Amygdala (tissue), 56 donors: Measurements from ENCODE around the gene MYCBPAP.

ENCODE experiments used
- DNase-seq, 56 donors: peaks; one replicate each; lab custom pipeline; 2025; lab: John Stamatoyannopoulos, UW

MYCBPAP gene

DNA sequence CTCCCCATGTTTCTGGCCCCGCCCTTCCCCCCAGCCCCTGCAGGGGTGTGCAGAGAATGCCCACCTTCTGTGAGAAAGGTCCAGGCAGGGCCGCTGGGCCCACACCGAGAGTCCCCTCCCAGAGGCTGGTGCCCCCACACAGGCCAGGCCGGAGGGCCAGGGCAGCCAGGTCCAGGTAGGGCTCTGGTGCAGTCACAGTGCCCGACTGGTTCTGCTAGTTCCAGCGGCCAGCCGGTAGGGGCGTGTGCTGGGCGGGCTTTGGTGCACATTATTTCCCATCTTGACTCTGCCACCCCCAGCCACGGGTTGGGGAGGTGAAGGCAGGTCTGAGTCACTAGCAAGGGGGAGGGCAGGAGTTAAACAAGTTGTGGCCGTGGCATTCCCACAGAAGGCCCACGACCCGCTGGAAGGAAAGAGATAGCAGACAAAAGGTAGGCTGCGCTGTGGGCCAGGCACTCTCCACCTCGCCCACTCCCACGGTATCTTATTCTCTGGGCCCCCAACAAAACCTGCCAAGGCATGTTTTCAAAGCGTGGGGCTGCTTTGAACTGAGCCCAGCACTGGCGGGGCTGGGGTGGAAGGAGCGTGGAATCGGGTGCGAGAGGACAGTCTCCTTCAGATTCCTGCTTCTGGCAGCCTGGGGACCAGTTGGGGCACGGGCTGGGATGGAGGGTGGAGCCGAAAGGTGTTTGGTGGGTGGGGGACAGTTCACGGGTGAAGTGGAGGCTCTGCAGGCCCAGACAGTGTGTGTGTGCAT is 26.2 kb downstream of the MYCBPAP start:
- DNase-seq = no peak

DNA sequence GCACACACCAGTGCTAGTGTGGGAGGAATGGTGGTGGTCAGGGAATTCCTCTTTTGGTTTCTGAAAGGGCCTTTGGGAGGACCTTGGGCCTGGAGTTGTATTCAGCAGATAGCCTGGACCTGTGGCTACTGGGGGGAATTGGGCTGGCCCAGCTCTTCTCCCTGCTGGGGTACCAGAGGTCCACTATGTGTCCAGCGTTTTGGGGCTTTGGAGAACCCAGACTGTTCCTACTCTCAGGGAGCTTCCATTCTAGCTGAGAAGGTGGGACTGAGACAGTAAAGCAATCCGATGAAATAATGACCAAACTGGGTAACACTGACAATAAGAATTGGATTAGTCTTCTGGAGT is 26.7 kb downstream of the MYCBPAP start:
- no peak for DNase-seq

DNA sequence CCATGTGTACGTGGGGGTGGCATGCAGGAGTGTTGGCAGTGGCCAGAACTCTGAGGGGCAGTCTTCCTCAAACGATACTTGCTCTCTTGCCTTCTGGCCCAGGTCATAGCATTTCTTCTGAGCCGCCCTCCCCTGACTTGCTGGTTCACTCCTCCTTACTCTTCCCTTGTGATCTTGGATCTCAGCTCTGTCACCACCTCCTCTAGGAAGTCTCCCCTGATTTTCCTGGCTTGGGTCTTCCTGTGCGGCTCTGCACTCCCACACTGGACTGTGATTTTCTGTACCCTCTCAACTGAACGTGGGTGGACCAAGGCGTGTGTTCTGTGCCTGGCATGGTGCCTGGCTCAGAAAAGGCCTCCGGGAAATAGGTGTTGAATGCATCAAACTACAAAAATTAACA is 27.2 kb downstream of the MYCBPAP start:
- DNase-seq = peak in 2 of 56 donors; percentile 3 to 26

DNA sequence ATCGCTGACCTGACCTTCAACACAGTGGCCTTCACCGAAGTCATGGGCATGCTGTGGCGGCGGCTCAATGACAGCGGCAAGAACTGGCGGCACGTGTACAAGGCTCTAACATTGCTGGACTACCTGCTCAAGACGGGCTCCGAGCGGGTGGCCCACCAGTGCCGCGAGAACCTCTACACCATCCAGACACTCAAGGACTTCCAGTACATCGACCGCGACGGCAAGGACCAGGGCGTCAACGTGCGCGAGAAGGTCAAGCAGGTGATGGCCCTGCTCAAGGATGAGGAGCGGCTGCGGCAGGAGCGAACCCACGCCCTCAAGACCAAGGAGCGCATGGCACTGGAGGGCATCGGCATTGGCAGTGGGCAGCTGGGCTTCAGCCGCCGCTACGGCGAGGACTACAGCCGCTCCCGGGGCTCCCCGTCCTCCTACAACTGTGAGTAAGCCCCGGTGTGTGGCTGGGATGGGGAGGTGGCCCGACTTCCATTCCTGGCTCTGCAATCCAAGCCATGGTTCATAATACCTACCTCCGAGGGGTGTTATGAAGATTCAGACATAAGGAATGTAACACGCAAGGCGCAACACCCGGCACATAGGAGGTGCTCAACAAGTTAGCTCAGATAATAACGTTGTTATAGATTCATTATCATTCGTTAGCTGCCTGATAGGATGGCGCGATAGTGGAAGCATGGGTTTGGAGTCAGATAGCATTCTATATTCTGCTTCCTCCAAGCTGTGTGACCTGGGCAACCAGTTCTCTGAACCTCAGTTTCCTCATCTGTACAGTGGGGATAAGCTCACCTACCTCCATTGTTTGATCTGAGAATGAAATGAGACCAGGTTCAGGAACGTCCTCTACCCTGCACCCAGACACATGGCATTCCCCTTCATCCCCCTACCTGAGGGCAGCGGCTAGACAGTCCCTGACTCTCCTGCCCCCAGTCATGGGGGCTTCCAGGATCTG is 28.7 kb downstream of the MYCBPAP start:
- no peak for DNase-seq

DNA sequence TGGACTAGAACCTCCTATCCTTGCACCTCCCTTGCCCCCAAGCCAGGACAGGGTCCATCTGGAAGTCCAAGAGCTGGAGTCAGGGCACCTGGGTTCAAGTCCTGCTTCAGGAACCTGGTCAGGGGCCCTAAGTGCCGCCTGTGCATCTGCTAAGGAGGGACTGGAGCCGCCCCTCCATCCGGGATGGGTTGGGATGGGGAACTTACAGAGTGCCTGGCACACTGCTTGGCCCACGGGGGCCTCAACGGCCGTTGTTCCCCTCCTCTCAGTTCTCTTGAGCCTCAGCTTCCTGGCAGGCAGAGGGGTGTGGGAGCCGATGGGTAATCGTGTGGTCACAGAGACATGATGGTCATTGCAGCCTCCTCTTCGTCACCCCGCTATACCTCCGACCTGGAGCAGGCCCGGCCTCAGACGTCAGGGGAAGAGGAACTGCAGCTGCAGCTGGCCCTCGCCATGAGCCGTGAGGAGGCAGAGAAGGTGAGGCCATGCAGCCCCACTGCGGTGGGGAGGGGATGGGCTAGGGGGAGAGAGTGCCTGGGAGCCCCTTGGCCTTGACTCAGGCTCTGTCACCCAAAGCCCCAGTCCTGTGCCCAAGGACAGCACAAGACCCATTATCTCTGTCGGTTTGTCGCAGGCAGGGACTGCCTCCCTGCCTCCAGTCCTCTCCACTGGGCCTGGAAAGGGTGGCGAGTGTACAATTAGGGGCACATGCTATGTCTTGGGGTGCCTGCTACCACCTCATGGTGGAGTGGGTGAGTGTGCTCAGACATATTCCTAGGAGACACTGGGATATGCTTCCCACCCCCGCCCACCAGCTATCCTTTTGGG is 29.7 kb downstream of the MYCBPAP start:
- DNase-seq = no peak

DNA sequence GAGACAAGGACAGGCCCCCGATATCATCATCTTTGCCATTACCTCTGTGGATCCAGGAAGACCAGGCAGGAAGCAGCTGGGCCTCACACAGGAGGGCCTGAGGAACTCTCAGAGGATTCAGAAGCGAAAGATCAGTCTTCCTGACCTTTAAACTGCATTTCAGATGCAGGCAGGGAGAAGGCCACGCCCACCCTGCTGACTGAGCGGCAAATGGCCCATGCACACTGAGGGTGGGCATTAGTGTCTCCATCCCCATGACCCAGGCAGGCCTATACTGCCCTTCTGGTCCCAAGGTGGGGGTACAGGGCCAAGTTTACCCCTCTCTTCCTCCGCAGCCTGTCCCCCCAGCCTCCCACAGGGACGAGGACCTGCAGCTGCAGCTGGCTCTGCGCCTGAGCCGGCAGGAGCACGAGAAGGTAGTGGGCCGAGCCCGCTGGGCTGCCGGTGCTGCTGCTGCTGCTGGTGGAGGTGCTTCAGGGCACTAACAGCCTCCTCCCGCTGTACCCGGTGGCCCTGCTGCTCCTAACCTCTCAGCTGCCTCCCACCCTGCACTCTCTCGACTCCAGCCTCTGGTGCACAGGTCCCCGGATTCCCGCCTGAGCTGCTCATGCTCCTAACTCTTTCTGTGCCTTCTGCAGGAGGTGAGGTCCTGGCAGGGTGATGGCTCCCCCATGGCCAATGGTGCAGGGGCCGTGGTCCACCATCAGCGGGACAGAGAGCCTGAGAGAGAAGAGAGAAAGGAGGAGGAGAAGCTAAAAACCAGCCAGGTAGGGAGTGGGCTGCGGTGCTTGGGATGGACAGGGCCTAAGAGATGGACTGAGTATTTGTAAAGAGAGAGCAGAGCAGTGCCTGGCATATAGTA is 30.5 kb downstream of the MYCBPAP start:
- DNase-seq = no peak

DNA sequence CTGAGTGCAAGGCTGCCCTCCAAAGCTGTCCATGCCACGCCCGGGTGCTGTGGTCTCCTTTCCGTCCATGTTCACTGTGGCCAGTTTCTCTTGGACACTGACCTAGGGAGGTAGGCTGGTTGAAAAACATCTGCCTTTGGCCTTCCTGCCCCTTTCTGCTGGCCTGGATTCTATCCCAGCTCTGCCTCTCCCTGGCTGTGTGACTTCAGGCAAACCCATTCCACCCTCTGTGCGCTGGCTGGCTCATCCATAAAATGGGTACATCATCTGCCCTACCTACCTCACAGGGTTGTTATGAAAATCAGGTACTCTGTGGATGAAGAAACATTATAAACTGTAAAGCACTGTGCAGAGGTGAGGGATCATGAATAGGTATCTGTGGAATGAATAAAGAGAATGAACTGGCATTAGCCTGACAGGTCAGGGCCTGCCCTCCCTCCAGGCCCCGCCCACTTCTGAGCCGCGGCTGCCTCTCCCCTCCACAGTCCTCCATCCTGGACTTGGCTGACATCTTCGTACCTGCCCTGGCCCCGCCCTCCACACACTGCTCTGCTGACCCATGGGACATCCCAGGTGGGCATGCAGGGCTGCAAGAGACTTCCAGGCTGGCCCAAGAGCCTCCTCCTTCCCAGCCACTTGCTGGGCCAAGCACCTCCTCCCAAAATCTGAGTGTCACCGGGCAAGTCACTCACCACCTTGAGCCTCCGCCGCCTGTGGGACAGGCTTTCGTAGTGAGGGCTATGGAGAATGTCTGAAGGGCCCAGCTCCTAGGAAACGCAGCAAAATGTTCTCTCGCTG is 31.7 kb downstream of the MYCBPAP start:
- DNase-seq = no peak

DNA sequence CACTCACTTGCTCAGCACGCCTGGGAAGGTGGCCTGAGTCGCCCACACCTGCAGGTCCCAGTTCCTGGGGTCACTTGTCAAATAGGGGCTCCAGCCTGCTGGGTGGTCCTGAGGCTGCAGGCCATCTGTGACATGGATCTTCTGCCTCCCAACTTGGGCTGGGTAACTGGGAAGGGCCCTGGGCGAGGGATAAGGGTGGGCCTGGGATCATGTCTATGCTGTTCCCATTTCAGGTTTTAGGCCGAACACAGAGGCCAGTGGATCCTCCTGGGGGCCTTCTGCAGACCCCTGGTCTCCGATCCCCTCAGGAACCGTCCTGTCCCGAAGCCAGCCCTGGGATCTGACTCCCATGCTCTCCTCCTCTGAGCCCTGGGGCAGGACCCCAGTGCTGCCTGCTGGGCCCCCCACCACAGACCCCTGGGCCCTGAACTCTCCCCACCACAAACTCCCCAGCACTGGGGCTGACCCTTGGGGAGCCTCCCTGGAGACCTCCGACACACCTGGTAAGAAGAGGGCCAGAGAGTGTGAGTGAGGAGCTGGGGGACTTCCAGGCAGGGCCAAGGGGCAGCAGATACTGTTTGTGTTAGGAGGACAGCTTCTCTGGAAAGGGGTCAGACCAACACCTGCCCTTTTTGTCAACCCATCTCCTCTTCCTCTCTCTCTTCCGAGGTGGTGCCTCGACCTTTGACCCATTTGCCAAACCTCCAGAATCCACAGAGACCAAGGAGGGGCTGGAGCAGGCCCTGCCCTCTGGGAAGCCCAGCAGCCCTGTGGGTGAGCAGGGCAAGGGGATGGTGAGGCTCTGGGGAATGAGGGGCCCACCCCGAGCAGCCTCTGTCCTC is 32.5 kb downstream of the MYCBPAP start:
- DNase-seq = no peak

DNA sequence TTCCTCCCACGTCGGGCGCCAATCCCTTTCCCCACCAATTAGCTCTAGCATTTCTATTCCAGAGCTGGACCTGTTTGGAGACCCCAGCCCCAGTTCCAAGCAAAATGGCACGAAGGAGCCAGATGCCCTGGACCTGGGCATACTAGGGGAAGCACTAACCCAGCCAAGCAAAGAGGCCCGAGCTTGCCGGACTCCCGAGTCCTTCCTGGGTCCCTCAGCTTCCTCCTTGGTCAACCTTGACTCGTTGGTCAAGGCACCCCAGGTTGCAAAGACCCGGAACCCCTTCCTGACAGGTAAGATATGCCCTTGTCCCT is 33.1 kb downstream of the MYCBPAP start:
- no peak for DNase-seq

DNA sequence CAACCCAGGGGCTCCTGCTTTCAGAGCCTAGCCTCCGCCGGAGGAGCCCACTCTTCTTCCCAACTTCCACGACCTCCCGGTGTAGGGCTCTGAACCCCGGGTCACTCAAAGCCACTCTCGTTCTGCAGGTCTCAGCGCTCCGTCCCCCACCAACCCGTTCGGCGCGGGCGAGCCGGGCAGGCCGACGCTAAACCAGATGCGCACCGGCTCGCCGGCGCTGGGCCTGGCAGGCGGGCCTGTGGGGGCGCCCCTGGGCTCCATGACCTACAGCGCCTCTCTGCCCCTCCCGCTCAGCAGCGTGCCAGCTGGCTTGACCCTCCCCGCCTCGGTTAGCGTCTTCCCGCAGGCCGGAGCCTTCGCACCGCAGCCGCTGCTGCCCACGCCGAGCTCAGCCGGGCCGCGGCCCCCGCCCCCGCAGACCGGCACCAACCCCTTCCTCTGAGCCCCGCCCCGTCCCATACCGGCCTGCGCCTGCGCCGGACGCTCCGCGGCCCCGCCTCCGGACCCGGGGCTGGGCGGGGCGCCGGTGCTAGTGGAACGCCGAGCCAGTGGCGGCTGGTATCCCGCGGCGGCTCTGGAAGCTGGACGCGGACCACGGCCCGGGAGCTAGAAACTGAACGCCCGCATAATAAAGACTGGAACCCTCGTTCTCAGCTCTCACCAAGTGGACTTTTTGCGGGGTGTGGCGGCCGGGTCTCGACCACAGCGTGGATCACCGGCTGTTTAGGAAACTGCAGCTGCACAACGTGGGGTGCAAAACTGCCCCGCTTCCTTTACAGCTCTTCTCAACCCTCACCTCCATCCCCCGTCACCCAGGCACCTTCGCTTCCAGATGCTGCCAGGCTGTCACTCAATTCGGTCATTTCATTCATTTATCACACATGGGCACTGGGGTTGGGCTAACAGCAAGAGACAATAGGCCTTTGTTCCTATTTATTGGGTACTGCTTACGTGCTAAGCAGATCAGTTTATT is 33.8 kb downstream of the MYCBPAP start:
- peak in 55 of 56 donors; percentile 21 to 94 (median 74) for DNase-seq

DNA sequence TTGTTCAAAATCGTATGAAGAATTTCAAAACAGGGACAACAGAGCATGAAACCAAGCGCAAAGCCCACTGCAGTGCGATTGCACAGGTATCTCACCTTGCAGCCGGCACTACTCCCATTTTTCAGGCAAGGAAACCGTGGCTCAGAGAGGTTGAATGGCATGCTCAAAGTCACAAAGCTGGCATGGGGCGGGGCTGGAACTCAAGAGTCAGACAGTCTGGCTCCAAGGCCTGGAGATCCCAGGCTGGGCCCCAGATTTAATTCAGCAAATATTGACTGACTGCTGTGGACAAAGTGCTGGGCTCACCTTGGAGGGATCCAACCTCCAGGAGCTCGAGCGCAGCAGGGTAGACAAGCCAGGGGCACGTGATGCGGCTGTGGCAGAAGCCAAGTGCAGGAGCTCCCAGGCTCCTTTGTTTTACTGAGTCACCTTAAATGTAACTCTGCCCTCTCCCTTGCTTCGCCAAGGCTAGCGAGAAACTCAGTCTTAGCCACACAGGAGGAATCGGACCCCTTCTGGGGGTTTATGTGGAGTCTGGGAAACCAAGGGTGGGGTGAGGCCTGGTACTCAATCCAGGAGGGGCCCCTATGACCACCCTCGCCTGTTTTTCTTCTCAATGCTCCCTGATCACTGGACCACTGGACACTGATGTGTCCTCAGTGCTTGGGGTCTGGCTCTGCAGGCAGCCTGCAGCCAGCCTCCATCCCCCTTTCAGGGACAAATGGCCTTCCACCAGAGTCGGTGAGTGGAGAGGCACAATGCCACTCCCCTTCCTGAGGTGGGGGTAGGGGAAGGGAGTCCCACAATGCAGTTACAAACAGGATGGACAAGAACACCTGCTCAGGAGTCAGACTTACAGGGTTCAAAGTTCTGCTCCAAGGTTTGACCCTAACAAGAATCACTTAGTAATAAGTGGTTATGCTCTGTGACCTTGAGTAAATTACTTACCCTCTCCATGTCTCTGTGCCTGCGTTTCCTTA is 34.8 kb downstream of the MYCBPAP start:
- no peak for DNase-seq

DNA sequence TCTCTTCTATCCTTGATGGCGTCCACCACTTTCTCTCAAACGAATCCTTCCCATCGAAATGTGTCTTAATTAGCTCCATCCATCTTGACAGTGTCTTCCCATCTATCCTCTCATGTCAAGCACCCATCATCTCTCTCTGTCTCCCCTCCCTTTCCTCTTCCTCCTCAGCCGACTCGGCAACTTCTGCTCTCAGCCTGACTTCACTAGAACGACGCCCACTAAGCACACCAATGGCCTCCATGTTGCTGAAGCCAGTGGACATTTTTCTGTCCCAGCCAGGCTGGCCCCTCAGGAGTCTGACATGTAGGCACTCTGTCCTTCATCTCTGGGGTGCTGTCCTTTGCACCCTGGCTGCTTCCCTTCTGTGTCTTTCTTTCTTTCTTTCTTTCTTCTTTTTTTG is 36.3 kb downstream of the MYCBPAP start:
- DNase-seq = no peak

DNA sequence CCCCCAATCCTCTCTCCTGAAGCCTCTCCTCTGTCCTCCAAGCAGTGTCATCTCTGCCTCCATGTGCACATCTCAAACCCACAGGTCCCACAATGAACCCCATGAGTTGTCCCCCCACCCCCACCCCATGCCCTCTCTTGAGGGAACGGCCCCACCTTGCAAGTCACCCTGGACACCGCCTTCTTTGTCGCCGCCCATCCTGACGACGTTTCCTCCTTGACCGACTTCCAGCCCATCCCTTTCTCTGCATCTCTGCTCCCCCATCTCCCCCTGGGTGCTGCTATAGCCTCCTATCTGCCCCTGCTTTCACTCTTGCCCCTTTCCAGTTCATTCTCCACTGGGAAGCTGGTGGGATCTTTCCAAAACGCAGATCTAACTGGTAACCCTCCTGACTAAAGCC is 37.1 kb downstream of the MYCBPAP start:
- DNase-seq = no peak

DNA sequence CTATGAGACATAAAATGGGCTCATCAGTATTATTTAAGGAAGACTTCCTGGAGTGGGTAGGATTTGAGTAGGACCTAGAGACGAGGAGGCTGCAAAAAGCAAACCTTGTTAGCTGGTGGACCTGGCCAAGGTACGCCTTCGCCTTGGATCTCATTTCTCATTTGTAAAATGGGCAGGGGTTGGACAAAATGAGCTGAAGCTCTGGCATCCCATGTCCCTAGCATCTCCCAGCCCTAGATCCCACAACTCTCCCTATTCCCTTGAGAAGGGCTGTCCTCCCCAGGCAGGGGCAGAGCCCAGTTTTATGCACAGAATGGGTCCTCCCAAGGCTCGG is 38.4 kb downstream of the MYCBPAP start:
- no peak for DNase-seq

DNA sequence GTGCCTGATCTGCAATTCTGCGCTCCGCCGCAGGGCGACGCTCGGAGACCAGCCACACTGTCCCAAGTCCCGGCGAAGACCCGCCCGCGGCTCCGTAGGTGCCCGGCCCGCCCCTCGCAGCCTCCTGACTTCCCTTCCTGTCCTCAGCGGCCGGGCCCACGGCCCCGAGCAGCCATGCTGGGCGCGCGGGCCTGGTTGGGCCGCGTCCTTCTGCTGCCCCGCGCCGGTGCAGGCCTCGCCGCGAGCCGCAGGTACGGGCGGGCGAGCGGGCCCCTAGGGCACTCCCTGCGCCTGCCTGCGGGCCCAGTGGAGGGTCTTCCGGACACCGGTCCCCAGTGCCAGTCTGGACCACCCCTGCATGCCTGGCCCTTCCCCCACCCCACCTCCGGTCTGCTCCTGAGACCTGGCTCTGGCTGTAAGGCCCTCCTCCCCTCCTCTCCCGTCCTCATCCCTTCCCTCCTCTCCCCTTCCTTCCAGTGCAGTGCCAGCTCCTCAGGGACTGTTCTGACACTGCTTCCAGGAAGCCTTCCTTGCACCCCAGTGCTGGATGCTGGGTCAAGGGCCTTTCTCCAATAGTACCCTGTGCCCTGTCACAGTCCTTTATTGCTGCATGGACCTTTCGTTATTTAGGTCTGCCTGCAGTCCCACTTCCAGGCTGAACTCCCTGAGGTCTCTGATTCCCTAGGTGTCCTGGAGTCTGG is 38.9 kb downstream of the MYCBPAP start, which contains the start of gene SPATA20:
Gene SPATA20 (plus strand): TSS at position 140 of the 701 bp plus-strand sequence. CDS start 35 bp downstream, at position 175.
- peak in 55 of 56 donors; percentile 19 to 89 (median 67) for DNase-seq
